ENCODE results near the gene TCOF1.
A peak's percentile ranks its signal among the peaks of the same experiment; 100 is the strongest.

The TCOF1 gene

DNA sequence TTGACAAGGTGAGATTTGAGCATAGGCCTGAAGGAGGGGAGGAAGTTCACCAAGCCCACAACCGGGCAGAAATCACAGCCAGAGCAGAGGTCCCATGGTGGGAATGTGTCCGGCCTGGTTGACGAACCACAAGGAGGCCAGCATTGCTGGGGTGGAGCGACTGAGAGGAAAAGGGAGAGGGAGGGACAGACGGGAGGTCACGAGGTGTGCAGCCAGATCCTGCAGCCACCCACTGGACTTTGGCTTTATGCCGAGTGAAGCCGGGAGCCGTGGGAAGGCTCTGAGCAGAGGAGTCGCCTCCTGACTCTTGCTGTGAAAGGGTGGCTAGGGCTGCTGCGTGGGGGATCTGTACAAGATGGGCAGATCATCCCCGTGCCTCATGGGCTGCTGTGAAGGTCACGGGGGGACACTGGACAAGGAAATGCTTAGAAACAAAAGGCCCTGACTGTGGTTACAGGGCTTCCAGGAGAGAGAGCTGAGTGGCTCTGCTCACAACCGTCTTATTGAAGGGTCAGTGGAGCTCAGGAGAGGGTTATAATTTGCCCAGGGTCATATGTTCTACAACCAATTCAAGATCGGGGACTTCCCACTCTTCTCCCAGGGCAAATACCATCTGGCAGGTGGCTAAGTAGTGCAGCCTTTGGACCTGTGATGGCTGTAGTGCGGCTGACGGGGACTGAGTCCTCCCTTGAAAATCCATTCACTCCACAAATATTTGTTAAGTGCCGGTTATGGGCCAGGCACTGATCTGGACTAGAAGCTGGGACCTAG lies 70.8 kb downstream of the TCOF1 start:
- DNase-seq (ENCODE audit: low read depth, low spot score), result no peak

DNA sequence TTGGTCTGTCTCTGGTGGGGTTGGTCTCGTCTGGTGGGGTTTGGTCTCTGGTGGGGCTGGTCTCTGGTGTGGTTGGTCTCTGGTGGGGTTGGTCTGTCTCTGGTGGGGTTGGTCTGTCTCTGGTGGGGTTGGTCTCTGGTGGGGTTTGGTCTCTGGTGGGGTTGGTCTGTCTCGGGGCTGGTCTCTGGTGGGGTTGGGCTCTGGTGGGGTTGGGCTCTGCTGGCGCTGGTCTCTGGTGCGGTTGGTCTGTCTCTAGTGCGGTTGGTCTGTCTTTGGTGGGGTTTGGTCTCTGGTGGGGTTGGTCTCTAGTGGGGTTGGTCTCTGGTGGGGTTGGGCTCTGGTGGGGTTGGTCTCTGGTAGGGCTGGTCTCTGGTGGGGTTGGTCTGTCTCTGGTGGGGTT lies 71.5 kb downstream of the TCOF1 start:
- no peak for DNase-seq (ENCODE audit: low read depth, low spot score)

DNA sequence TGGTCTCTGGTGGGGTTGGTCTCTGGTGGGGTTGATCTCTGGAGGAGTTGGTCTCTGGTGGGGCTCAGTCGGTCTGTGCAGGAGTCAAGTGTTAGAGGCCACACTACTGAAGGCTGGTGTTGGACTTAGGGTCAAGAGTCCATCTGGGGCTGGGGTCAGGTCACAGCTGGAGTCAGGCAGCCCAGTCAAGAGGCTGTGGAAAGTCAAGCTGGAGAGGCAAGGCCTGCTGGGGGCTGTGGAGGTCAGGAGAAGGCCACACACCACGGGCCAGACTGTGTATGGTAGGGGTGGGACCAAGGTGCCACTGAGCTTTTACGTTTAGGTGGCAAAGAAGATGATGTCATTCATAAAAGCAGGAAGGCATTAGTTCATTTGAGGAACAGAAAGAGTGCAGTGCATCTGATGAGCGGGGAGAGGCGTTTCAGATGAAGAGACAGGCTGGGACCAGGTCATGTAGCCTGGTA lies 71.9 kb downstream of the TCOF1 start:
- no peak for DNase-seq (ENCODE audit: low read depth, low spot score)

DNA sequence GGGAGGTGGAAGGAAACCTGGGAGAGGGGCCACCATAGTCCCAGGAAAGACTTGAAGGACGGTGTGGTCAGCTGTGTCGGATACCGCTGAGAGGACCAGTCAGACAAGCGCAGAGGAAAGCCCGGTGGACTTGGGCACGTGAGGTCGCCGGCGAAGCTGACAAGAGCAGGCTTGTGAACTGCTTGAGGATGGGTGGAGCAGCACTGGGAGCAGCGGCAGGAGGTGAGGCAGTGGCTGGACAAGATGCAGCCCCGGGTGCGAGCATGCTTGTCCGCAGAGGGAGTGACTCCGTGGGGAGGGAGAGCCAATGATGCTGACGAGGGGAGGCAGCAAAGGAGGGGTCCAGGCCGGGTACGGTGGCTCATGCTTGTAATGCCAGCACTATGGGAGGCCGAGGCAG lies 73.6 kb downstream of the TCOF1 start:
- DNase-seq (ENCODE audit: low read depth, low spot score), result no peak

DNA sequence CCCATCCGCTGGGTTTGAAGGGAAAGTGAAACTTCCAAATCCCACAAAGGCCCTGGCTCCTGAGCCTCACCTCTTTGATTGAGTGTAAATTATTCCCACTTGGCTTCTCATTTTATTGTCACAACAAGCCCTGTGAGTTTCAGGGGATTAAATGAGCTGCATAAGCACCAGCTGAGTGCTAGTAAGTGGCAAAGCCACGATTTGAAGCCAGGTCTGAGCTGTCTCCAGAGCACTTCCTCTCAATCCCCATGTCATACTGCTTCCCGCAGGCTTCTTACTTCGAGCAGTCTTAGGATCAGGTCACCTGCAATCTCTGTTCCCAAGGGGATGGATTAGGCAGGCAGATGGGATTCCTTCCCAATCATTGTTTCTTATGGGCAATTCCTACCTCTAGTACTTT lies 74.1 kb downstream of the TCOF1 start:
- no peak for DNase-seq (ENCODE audit: low read depth, low spot score)

DNA sequence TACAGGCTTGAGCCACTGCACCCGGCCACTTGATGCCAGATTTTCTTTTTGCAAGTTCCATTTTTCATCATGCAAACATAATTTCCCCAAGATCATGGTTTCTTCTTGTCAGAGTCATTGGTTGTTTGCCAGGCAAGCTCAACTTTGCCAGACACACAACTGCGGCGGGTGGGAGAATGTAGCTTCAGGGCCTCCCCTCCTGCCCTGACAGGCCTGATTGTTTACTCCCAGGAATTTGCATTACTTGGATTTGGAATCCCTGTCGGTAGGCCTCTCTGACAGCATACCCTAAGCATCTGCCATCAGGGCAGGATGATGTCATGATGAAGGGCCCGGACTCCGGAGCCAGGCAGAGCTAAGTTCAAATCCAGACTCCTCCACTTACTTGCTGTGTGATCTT lies 77.0 kb downstream of the TCOF1 start:
- DNase-seq (ENCODE audit: low read depth, low spot score), result peak; percentile 92

DNA sequence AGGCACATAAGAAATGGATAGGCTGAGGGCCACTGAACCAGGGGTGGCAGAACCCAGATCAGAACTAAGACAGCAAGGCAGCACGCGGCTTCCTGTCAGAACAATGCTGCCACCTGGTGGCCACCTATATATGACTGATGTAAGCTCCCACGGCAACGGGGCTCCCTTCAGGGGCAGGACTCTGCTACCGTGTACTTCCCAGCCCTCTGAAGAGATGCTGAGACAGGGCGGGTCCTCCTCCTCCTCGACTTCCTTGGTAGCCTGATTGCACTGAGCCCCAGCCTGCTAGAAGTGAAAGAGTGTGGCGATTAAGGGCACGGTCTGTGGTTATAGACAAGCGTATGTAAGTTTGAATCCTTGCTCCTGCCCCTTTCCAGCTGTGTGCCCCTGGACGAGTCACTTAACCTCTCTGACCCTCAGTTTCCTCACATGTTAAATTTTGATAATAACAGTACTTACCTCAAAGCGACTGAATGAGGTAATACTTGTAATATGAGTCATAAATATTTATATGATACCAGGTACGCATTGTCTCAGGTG lies 78.7 kb downstream of the TCOF1 start:
- DNase-seq (ENCODE audit: low read depth, low spot score), result peak; percentile 93

DNA sequence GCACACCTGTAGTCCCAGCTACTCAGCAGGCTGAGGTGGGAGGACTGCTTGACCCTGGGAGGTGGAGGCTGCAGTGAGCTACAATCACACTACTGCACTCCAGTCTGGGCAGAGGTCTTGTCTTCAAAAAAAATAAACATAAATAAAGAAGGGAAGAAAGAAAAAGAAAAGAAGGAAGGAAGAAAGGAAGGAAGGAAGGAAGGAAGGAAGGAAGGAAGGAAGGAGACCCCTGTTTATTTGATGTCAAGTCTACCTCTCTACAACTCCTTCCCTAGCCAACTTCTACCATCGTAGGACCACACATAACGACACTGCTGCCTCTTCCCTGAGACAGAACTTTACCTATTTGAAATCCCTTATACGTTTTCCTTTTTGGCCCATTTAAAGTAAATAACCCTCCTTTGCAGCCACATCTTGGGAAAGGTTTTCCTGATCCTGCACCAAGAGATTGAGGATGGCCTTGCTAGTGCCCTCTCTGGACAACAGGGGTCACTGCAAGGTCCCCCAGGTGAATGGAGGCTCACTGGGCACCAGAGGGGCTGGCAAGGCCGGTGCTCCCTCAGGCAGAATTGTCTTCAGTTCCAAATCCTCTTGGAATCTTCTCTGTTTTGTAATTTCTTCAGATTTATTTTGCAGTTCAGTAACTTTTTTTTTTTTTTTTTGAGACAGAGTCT lies 81.5 kb downstream of the TCOF1 start:
- DNase-seq (ENCODE audit: low read depth, low spot score), result peak; percentile 66

DNA sequence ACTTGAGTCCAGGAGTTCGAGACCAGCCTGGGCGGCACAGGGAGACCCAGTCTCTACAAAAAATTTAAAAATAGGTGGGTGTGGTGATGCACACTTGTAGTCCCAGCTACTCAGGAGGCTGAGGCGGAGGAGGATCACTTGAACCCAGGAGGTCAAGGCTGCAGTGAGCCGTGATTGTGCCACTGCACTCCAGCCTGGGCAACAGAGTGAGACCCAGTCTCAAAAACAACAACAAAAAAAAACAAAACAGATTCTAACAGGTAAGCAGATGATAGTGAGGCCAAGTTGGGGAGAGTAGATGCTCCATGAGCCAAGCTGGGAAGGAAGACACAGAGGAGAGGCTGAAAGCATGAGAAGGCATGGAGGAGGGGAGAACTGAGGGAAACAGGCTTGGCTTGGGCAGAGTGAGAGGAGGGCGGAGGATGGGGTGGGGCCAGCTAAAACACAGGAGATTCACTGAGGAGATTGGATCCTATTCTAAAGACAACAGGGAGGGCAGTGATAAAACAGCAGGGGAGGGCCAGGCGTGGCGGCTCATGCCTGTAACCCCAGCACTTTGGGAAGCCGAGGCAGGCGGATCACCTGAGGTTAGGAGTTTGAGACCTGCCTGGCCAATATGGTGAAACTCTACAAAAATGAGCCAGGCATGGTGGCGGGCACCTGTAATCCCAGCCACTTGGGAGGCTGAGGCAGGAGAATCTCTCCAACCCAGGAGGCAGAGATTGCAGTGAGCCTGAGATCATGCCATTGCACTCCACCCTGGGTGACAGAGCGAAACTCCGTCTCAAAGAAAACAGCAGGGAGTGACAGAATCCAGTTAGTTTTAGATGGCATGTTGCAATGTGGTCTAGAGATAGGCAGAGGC lies 83.7 kb downstream of the TCOF1 start:
- peak; percentile 81 for DNase-seq (ENCODE audit: low read depth, low spot score)

DNA sequence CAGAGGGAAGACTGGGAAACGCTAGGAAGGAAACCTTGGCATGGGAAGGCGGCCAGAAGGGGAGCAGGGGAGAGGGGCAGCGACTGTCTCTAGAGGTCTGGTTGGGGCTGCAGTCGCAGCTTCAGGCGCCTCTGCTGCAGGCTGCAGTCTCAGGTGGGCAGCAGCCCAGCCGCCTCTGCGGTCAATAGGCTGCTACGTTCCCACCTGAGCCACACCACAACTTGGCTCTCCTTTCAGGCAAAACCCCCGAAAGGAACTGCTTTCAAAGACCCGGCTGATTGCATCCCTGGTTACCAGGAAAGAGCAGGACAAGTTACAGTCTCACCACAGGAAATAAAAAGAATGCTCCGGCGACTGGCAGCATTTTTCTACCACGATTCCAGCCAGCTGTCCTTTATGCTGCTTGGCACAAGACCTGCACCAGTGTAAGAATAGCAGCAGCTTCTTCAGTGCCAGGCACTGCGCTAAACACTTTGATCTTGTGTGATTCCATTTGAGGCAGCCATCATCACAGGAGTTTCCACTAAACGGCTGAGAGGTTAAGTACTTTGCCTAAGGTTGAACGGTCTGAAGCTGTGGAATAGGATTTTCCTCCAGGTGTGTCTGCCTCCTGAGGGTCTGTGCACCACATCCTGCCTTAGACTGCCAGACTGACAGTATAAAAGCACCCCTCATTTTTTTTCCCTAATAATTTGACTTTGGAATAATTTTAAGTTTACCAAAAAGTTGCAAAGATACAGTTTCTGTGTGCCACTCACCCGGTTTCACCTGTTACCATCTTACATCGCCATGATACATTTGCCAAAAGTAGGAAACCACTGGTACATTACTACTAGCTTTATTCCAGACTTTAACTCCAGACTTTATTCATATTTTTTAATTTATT lies 84.6 kb downstream of the TCOF1 start:
- DNase-seq (ENCODE audit: low read depth, low spot score), result peak; percentile 65

DNA sequence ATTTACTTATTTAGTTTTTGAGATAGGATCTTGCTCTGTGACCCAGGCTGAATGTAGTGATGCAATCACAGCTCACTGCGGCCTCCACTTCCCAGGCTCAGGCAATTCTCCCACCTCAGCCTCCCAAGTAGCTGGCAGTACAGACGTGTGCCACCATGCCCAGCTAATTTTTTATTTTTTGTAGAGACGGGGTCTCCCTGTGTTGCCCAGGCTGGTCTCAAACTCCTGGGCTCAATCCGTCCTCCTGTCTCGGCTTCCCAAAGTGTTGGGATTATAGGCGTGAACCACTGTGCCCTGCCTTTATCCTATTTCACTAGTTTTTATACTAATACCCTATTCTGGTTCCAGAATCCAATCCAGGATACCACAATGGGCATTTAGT lies 85.2 kb downstream of the TCOF1 start:
- no peak for DNase-seq (ENCODE audit: low read depth, low spot score)

DNA sequence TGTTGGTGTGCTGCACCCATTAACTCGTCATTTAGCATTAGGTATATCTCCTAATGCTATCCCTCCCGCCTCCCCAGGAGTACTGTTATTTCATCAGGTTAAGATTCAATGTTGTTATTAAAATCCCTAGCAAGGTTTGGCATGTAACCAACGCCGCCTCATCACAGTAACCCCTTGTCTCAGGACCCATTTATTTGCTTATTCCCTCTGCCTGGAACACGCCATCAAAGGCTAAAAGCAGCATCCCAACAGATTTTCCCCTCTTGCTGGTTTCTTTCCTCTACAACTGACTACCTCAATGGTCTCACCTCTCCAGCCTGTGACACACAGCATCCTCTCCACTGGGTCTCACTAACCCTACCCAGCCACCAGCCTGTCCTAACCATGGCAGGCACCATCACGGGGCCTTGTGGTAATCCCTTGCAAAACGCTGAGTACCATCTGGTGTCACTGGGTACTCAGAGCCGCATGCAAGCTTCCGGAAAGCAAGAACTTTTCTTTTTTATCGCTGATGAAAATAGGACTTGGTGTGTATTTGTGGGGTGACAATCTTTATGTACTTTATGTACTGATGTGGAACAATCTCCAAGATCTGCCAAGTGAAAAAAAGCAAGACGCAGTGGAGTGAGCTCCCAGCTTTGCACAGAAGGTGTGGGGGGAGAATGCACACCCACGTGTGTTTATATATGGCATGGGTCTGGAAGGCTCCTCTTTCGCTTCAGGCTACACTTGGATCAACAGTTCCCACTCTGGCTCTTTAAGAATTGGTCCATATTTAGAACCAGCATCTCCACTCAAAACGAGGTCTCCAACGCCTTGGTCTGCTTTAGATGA lies 86.0 kb downstream of the TCOF1 start:
- DNase-seq (ENCODE audit: low read depth, low spot score), result no peak

DNA sequence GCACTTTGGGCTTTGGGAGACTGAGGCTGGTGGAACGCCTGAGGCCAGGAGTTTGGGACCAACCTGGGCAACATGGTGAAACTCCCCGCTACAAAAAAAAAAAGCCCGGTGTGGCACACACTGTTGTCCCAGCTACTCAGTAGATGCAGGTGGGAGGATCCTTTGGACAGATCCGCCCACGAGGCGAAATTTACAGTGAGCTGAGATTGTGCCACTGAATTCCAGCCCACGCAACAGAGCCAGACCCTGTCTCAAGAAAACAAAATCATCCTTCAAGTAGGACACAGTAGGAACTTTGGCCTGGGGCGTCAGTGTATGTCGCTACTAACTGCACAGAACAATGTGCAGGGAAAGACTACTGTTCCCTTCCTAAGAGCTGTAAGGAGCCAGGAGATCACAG lies 87.3 kb downstream of the TCOF1 start:
- DNase-seq (ENCODE audit: low read depth, low spot score), result no peak

DNA sequence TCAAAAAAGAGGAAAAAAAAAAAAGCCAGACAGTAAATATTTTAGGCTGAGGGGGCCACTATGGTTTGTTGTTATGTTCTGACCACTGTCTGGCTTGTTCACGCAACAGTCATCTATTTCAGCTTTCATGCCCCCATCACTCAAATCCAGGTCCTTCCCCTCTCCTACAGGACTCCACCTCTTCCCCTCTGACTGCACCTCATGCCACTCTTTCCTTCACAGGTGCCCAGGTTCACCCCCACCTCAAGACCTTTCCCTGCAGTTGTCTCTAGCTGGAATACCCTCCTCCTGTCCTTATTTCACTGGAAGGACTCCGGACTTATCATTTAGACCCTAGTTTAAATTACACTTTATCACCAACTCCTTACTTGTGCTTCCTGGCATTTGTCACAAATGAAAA lies 88.6 kb downstream of the TCOF1 start:
- no peak for DNase-seq (ENCODE audit: low read depth, low spot score)

DNA sequence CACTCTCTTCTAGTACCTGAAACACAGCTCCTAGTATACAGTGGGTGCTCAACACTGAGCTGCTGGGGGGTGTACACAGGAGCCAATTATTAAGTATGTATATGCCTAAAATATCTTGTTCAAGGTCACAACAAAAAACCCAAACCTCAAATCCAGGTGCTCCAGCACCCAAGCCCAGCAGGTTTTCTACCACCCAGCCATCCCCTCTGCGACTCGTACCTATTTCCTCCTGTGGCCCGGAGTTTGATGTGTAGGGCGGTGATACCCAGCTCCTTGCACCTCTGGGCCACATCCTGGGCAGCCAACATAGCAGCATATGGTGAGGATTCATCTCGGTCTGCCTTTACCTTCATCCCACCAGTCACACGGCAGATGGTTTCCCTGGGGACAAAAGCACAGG lies 89.1 kb downstream of the TCOF1 start:
- DNase-seq (ENCODE audit: low read depth, low spot score), result no peak

DNA sequence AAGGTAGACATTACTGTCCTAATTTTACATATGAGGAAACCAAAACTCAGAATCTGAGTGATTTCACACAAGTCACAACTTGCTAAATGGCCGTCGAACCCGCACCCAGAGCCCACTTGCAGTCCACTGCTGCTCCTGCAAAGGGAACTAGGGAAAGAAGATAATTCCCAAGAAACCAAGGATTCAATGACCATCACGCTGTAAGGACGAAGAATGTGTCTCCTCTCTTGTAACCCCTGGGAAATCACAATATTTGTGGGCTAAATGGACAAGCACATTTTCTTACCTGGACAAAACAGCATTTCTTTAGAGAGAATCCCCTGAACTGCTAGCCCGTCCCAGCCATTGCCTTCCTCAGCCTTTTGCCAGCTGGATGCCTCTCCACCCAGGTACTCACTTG lies 89.7 kb downstream of the TCOF1 start:
- DNase-seq (ENCODE audit: low read depth, low spot score), result no peak

DNA sequence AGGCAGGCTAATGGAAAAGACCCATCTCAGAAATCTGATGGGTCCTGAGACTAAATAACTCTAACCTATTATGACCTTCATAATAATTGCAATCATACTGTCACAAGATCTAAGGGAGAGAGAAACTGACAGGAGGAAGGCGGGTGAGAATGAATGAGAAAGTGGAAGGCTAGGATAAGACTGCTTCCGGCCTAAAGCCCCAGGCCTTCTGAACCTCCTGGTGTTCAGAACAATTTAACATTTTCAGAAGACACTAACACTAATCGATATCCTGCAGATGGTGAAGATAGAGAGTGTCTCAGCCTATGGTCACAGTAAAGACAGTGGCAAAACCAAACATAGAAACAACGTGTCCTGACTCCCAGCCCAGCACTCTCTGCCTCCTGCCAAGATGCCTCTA lies 90.8 kb downstream of the TCOF1 start:
- no peak for DNase-seq (ENCODE audit: low read depth, low spot score)

DNA sequence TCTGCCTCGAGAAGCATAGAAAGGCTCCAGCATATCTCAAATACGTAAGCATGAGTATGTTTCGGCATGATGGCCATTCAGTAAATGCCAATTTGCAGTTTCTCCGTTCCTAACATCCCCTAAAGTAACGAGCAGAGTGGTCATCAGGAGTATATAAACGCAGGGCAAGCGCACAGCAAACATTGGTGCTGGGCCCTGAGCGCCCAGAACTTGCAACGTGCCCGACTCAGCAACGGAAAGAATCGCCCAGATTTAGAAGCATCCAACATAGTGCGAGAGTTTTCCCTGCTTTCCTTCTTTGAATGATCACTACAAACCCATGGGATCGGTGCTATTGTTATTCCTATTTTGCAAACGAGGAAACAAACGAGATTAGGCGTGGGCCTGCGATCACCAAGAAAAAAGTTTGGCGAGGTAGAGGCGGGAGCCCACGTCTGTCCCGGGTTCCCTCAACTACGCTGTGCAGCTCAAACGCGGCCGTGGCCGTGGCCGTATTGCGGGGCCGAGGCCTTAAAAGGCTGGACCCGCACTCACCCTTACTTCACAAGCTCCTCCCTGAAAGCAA lies 91.5 kb downstream of the TCOF1 start:
- DNase-seq (ENCODE audit: low read depth, low spot score), result no peak
